HepG2 (cell line): ENCODE measurements around the gene RPS6KA5. TPM values are rescaled to one million over a fixed set of nuclear protein-coding genes. Genes with fewer than 3 reads are reported as not detected.

Experiments
- FOXA3 ChIP-seq: IDR thresholded peaks from 2 replicates; pipeline ENCODE4 v1.6.1; 2016; ENCODE audit warnings: missing genetic modification reagents, missing compliant biosample characterization
- HMGA1 ChIP-seq: sonication (generic); formaldehyde crosslinking; conservative IDR thresholded peaks from 2 replicates; pipeline ENCODE4 v1.4.0; 2020; ENCODE audit warnings: missing genetic modification reagents
- JUN ChIP-seq: sonication (generic); formaldehyde crosslinking; IDR thresholded peaks from 2 replicates; pipeline ENCODE4 v1.4.0; 2020; ENCODE audit warnings: mild to moderate bottlenecking, missing genetic modification reagents
- KLF12 ChIP-seq: sonication (generic); formaldehyde crosslinking; IDR thresholded peaks from 2 replicates; pipeline ENCODE4 v1.4.0; 2020; ENCODE audit warnings: missing genetic modification reagents, borderline replicate concordance
- MNT ChIP-seq: fragments of 450-650 bp; IDR thresholded peaks from 2 replicates; pipeline ENCODE4 v1.6.1; 2016
- NBN ChIP-seq: fragments of 450-650 bp; conservative IDR thresholded peaks from 2 replicates; pipeline ENCODE4 v1.6.1; 2017
- NONO ChIP-seq, 2 experiments: fragments of 450-650 bp in 1 of 2; sonication (generic) in 1 of 2; formaldehyde crosslinking in 1 of 2; IDR thresholded peaks in 1 of 2; conservative IDR thresholded peaks in 1 of 2; 2 replicates each; pipeline versions ENCODE4 v1.6.1 to v1.8.0; 2017 to 2022; ENCODE audit warnings: mild to moderate bottlenecking in 1 of 2, missing genetic modification reagents in 1 of 2, moderate library complexity in 1 of 2
- NR2F2 ChIP-seq: IDR thresholded peaks from 2 replicates; pipeline ENCODE4 v1.6.1; 2012; ENCODE audit warnings: low read depth, inconsistent platforms, borderline replicate concordance
- SCMH1 ChIP-seq: sonication (generic); formaldehyde crosslinking; IDR thresholded peaks from 2 replicates; pipeline ENCODE4 v1.9.0; 2021; ENCODE audit warnings: missing genetic modification reagents, mild to moderate bottlenecking, borderline replicate concordance
- SMARCC2 ChIP-seq: fragments of 450-650 bp; IDR thresholded peaks from 2 replicates; pipeline ENCODE4 v1.6.1; 2017; ENCODE audit warnings: antibody characterized with exemption, mild to moderate bottlenecking
- SNRNP70 ChIP-seq: fragments of 200-400 bp; formaldehyde crosslinking; IDR thresholded peaks from 2 replicates; pipeline ENCODE4 v1.6.1; 2017; ENCODE audit warnings: mild to moderate bottlenecking, low read depth, low read length, moderate library complexity
- SRF ChIP-seq: IDR thresholded peaks from 2 replicates; pipeline ENCODE4 v1.6.1; 2011; ENCODE audit warnings: mild to moderate bottlenecking, low read depth, low read length, moderate library complexity
- TBX2 ChIP-seq: sonication (generic); formaldehyde crosslinking; IDR thresholded peaks from 2 replicates; pipeline ENCODE4 v1.5.0; 2020; ENCODE audit warnings: missing genetic modification reagents, mild to moderate bottlenecking, borderline replicate concordance
- U2AF1 ChIP-seq: fragments of 200-400 bp; formaldehyde crosslinking; optimal IDR thresholded peaks from 2 replicates; pipeline ENCODE3; 2017; ENCODE audit warnings: mild to moderate bottlenecking, low read depth, low read length
- YY1 ChIP-seq: IDR thresholded peaks from 2 replicates; pipeline ENCODE4 v1.6.1; 2011; ENCODE audit warnings: low read length, low read depth, moderate library complexity, mild to moderate bottlenecking; ENCODE audit not compliant: insufficient read depth, insufficient replicate concordance
- ZC3H13 ChIP-seq: sonication (generic); formaldehyde crosslinking; IDR thresholded peaks from 2 replicates; pipeline ENCODE4 v1.8.1; 2023; ENCODE audit warnings: mild to moderate bottlenecking, missing genetic modification reagents, moderate library complexity
- ZNF224 ChIP-seq: sonication (generic); formaldehyde crosslinking; IDR thresholded peaks from 2 replicates; pipeline ENCODE4 v1.5.0; 2020; ENCODE audit warnings: mild to moderate bottlenecking, missing genetic modification reagents
- ZNF225 ChIP-seq: sonication (generic); formaldehyde crosslinking; IDR thresholded peaks from 2 replicates; pipeline ENCODE4 v1.4.0; 2020; ENCODE audit warnings: mild to moderate bottlenecking, missing genetic modification reagents
- ZNF549 ChIP-seq: sonication (generic); formaldehyde crosslinking; IDR thresholded peaks from 2 replicates; pipeline ENCODE4 v1.5.0; 2020; ENCODE audit warnings: missing genetic modification reagents
- ZNF629 ChIP-seq: sonication (generic); formaldehyde crosslinking; conservative IDR thresholded peaks from 2 replicates; pipeline ENCODE4 v1.5.0; 2020; ENCODE audit warnings: missing genetic modification reagents
- ZZZ3 ChIP-seq: sonication (generic); formaldehyde crosslinking; IDR thresholded peaks from 2 replicates; pipeline ENCODE4 v1.4.0; 2020; ENCODE audit warnings: missing genetic modification reagents, mild to moderate bottlenecking, borderline replicate concordance
- polyA plus RNA-seq, 8 experiments: library from polyadenylated mRNA; depleted of rRNA in 3 of 8; stranded (reverse) in 7 of 8; unstranded in 1 of 8; fragments of >200 nt; fragmentation: Illumina TruSeq in 4 of 8; extraction: Trizol in 4 of 8; gene quantifications; 2 replicates each; pipeline versions ENCODE4 v1.2.1 to v1.2.3, GENCODE V29; 2011 to 2016; ENCODE audit warnings: low read depth in 4 of 8, missing spikeins in 1 of 8, mixed read lengths in 1 of 8; ENCODE audit not compliant: insufficient read depth in 1 of 8
- total RNA-seq, 5 experiments: library from RNA; depleted of rRNA; stranded (reverse); fragments of >200 nt; fragmentation: Illumina TruSeq; extraction: Trizol; gene quantifications; 2 replicates each; pipeline ENCODE4 v1.2.3, GENCODE V29; 2016; ENCODE audit warnings: low read depth in 1 of 5
- TF ChIP-seq, protein P1 (sequence below): sonication (generic); formaldehyde crosslinking; IDR thresholded peaks from 2 replicates; pipeline ENCODE4 v1.5.0; 2020; ENCODE audit warnings: mild to moderate bottlenecking, missing genetic modification reagents
- TF ChIP-seq, protein P2 (sequence below): sonication (generic); formaldehyde crosslinking; conservative IDR thresholded peaks from 2 replicates; pipeline ENCODE4 v1.5.0; 2020; ENCODE audit warnings: missing genetic modification reagents
- TF ChIP-seq, protein P3 (sequence below): sonication (generic); formaldehyde crosslinking; IDR thresholded peaks from 2 replicates; pipeline ENCODE4 v1.8.1; 2023; ENCODE audit warnings: mild to moderate bottlenecking, missing genetic modification reagents

The RPS6KA5 gene
- total and polyA plus RNA-seq, 2 of the 13 experiments (the other 11 are each of a cell fraction or from before 2014, with no cell fraction given): 0.50 to 0.58 TPM

DNA sequence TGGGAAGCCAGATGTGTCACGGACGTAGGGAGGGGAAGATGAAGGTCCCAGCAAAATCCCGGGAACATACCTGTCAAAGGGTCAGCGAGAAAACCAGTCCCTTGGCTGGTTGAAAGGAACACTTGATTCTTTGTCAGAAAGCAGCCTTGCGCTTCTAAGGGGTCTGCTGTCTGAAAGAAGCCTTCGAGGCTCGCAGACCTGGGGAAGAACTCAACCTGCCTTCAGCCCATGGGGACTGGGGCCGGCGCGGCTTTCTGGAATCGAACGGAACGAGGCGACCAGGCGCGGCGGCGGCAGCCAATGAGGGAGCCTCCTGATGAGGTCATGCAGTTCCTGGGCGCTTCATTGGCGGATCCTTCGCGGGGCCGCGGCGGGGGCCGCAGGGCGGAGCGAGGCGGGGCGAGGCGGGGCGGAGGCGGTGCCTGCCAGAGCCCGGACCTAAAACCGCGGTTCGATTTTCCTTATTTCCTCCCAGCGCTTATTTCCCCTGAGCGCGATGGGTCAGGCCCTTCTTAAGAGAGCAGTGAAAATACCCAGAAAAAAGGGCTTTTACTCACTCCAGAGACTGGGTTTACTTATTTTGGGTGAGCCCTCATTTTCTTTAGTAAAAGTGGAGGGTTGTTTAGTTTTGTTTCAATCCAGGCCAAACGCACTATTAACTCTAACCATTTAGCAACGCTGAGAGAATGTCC is 232.4 kb downstream of the RPS6KA5 start (continued):
- TF ChIP-seq ZNF225: no peak
- TF ChIP-seq, protein P1, sequence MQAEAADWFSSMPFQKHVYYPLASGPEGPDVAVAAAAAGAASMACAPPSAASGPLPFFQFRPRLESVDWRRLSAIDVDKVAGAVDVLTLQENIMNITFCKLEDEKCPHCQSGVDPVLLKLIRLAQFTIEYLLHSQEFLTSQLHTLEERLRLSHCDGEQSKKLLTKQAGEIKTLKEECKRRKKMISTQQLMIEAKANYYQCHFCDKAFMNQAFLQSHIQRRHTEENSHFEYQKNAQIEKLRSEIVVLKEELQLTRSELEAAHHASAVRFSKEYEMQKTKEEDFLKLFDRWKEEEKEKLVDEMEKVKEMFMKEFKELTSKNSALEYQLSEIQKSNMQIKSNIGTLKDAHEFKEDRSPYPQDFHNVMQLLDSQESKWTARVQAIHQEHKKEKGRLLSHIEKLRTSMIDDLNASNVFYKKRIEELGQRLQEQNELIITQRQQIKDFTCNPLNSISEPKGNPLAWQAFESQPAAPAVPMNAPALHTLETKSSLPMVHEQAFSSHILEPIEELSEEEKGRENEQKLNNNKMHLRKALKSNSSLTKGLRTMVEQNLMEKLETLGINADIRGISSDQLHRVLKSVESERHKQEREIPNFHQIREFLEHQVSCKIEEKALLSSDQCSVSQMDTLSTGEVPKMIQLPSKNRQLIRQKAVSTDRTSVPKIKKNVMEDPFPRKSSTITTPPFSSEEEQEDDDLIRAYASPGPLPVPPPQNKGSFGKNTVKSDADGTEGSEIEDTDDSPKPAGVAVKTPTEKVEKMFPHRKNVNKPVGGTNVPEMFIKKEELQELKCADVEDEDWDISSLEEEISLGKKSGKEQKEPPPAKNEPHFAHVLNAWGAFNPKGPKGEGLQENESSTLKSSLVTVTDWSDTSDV: no peak
- no peak for TF ChIP-seq NBN
- no peak for TF ChIP-seq YY1
- TF ChIP-seq U2AF1: no peak
- no peak for TF ChIP-seq HMGA1 (CRISPR knock-in tag)
- TF ChIP-seq, protein P2, sequence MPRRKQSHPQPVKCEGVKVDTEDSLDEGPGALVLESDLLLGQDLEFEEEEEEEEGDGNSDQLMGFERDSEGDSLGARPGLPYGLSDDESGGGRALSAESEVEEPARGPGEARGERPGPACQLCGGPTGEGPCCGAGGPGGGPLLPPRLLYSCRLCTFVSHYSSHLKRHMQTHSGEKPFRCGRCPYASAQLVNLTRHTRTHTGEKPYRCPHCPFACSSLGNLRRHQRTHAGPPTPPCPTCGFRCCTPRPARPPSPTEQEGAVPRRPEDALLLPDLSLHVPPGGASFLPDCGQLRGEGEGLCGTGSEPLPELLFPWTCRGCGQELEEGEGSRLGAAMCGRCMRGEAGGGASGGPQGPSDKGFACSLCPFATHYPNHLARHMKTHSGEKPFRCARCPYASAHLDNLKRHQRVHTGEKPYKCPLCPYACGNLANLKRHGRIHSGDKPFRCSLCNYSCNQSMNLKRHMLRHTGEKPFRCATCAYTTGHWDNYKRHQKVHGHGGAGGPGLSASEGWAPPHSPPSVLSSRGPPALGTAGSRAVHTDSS (CRISPR knock-in tag): no peak
- no peak for TF ChIP-seq SMARCC2
- TF ChIP-seq, protein P3, sequence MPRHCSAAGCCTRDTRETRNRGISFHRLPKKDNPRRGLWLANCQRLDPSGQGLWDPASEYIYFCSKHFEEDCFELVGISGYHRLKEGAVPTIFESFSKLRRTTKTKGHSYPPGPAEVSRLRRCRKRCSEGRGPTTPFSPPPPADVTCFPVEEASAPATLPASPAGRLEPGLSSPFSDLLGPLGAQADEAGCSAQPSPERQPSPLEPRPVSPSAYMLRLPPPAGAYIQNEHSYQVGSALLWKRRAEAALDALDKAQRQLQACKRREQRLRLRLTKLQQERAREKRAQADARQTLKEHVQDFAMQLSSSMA: no peak
- no peak for TF ChIP-seq ZNF549
- TF ChIP-seq ZNF224 (CRISPR knock-in tag): no peak
- TF ChIP-seq NONO (IDR thresholded peaks at IDR 0.05): no peak
- TF ChIP-seq NONO (CRISPR knock-in tag; conservative IDR thresholded peaks at IDR 0.05): no peak
- TF ChIP-seq SRF: no peak
- TF ChIP-seq ZNF629: no peak
- TF ChIP-seq JUN (CRISPR knock-in tag): peak; percentile 69; the same call in 1 of the 2 replicates
- TF ChIP-seq SNRNP70: no peak
- no peak for TF ChIP-seq KLF12 (CRISPR knock-in tag)
- no peak for TF ChIP-seq ZC3H13
- TF ChIP-seq FOXA3 (CRISPR knock-in tag): no peak
- TF ChIP-seq NR2F2: no peak
- no peak for TF ChIP-seq SCMH1 (CRISPR knock-in tag)
- no peak for TF ChIP-seq ZZZ3
- no peak for TF ChIP-seq MNT
- TF ChIP-seq TBX2 (CRISPR knock-in tag): peak; percentile 42; the same call in 1 of the 2 replicates
